ENCODE data around the gene COL16A1. TPM values are rescaled to one million over a fixed set of nuclear protein-coding genes. Genes with fewer than 3 reads are reported as not detected.

The COL16A1 gene
- total and polyA plus RNA-seq, 7 experiments from 2014 or later: 0.31 to 0.37 TPM; not detected in 5

DNA sequence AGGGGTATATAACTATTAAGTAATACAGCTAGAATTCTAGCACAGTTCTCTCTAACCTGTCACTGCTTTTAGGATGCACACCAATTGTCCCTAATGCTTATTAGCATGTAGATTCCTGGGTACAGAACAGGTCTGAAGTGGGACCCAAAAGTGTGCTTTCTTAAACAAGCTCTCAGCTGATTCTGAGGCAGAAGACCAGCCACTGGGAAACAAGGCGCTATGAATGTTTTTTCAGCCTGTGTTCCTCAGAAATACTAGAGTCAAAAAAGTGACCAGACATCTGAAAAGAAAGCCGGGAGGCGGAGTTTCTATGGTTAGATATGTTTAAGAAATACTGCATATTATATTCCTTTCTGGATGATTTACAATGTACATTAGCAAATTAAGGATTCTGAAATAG is 60.9 kb downstream of the COL16A1 start:
- CTCF ChIA-PET: interaction anchor here (2.0 kb wide), 1 partner anchor 146 kb away, joined by 4 read pairs; no protein-coding TSS in a partner anchor

DNA sequence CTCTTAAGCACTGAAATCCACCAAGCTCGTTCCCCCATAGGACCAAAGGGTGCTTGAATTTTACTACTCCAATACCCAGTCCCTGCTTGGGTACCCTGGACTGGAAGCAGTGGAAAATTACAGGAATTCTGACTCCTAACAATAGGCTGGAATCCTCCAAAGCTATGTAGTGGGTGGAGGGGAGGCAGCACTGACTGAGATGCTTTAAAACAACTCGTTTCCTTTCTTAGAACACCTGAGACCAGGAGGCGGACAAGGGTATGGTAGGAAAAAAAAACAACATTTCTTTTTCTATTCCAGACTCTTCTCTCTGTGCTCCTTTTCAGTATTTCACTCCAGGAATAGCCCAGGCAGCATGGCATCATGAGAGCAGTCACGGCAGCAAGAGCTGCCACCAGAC is 61.5 kb downstream of the COL16A1 start:
- Mint-ChIP-seq H3K4me3 (peak overlapping the region in 2 of 10 donors; percentile 7 to 62), H3K4me1 (peaks cover 29 to 50% (median 40%) of the 10 kb centered on the region in 7 donors), H3K36me3 (no peaks in the 10 kb centered on the region), H3K27me3 (no peaks in the 10 kb centered on the region), H3K9me3 (peaks cover 0 to 4% (median 0%) of the 10 kb centered on the region in 11 donors), H3K27ac (no peak overlapping the region)
- peaks cover 0 to 19% (median 4%) of the 10 kb centered on the region in 3 experiments for H3K36me3 ChIP-seq (ENCODE audit: control insufficient read depth in 2 of 3, insufficient read depth in 3 of 3, low read length in 3 of 3)
- H3K4me1 ChIP-seq (ENCODE audit: control insufficient read depth in 2 of 2, insufficient read depth in 2 of 2, low read length in 2 of 2): peaks cover 31 to 46% of the 10 kb centered on the region in 2 donors
- no peak for DNase-seq
- ChIA-PET CTCF (interaction anchor here (1.3 to 2.0 kb wide), 2 partner anchors 119 to 147 kb away, joined by 3 to 4 read pairs; no protein-coding TSS in a partner anchor), POLR2A (interaction anchor here (0.6 to 1.2 kb wide), 2 partner anchors 9 to 468 kb away, joined by 3 read pairs; no protein-coding TSS in a partner anchor)
- ATAC-seq: no peak
- H3K4me3 ChIP-seq (ENCODE audit: low read length): no peak overlapping the region
- intact Hi-C loops (cut with micrococcal nuclease): loop anchor here (5.0 to 10.0 kb wide), 4 partner anchors 292 to 1485 kb away; partner anchors contain the start of genes PUM1 (in 2 of the 2), CCDC28B (in 1 of the 2), DCDC2B (in 1 of the 2) and IQCC (in 1 of the 2)
- no peak overlapping the region for H3K27ac ChIP-seq (ENCODE audit: low read depth, low read length)
- H3K9me3 ChIP-seq (ENCODE audit: control insufficient read depth in 2 of 3, low read length in 3 of 3): no peaks in the 10 kb centered on the region
- no peaks in the 10 kb centered on the region for H3K27me3 ChIP-seq (ENCODE audit: control insufficient read depth in 2 of 2, insufficient read depth in 2 of 2, low read length in 2 of 2)

More for the DNA sequence above, 60.9 kb downstream of the COL16A1 start:
- Mint-ChIP-seq H3K27me3 (no peaks in the 10 kb centered on the region), H3K36me3 (no peaks in the 10 kb centered on the region), H3K4me3 (peak overlapping the region in 4 of 10 donors; percentile 32 to 100 (median 70)), H3K9me3 (peaks cover 0 to 4% (median 0%) of the 10 kb centered on the region in 11 donors), H3K27ac (peak overlapping the region in 2 of 9 donors; percentile 15 to 69), H3K4me1 (peaks cover 26 to 47% (median 40%) of the 10 kb centered on the region in 7 donors)
- Histone ChIP-seq H3K36me3 (ENCODE audit: control insufficient read depth in 2 of 3, insufficient read depth in 3 of 3, low read length in 3 of 3) (peaks cover 0 to 19% (median 4%) of the 10 kb centered on the region in 3 experiments), H3K4me1 (ENCODE audit: control insufficient read depth in 2 of 2, insufficient read depth in 2 of 2, low read length in 2 of 2) (peaks cover 31 to 42% of the 10 kb centered on the region in 2 donors), H3K27ac (ENCODE audit: low read depth, low read length) (no peak overlapping the region), H3K27me3 (ENCODE audit: control insufficient read depth in 2 of 2, insufficient read depth in 2 of 2, low read length in 2 of 2) (no peaks in the 10 kb centered on the region), H3K9me3 (ENCODE audit: control insufficient read depth in 2 of 3, low read length in 3 of 3) (no peaks in the 10 kb centered on the region), H3K4me3 (ENCODE audit: low read length) (no peak overlapping the region)
- intact Hi-C loops (cut with micrococcal nuclease): loop anchor here (5.0 to 10.0 kb wide), 4 partner anchors 292 to 1484 kb away; partner anchors contain the start of genes PUM1 (in 2 of the 2), CCDC28B (in 1 of the 2), DCDC2B (in 1 of the 2) and IQCC (in 1 of the 2)
- POLR2A ChIA-PET: interaction anchor here (0.6 to 1.2 kb wide), 3 partner anchors 10 to 467 kb away, joined by 3 read pairs; no protein-coding TSS in a partner anchor
- DNase-seq: no peak
- no peak for ATAC-seq

DNA sequence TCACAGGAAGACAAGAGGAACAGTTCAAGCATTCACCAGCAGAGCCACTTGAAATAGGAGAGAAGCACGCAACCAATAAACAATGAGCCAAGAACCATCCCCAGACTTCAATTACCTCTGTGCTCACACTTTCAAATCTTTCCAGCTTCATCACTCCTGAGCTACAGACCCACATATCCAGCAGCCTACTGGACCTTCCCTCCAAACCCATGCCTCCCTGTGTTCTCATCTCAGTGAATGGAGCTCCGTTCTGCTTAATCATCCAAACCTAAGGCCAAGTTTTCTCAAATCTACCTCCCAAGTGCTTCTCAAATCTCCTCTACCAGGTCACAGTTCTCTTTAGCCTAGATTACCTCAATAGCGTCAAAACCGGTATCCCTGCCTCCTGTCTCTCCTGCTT is 62.9 kb downstream of the COL16A1 start:
- POLR2A ChIA-PET: no interaction called here
- no peaks in the 10 kb centered on the region for H3K27me3 ChIP-seq (ENCODE audit: control insufficient read depth in 2 of 2, insufficient read depth in 2 of 2, low read length in 2 of 2)
- CTCF ChIA-PET: no interaction called here
- Mint-ChIP-seq H3K27me3 (no peaks in the 10 kb centered on the region), H3K36me3 (no peaks in the 10 kb centered on the region), H3K27ac (no peak overlapping the region), H3K4me1 (peaks cover 26 to 53% (median 37%) of the 10 kb centered on the region in 7 donors), H3K9me3 (peaks cover 0 to 4% (median 0%) of the 10 kb centered on the region in 11 donors), H3K4me3 (no peak overlapping the region)
- ATAC-seq (no peak), DNase-seq (no peak)
- H3K9me3 ChIP-seq (ENCODE audit: control insufficient read depth in 2 of 3, low read length in 3 of 3): no peaks in the 10 kb centered on the region
- H3K27ac ChIP-seq (ENCODE audit: low read depth, low read length): no peak overlapping the region
- peaks cover 29 to 49% of the 10 kb centered on the region in 2 donors for H3K4me1 ChIP-seq (ENCODE audit: control insufficient read depth in 2 of 2, insufficient read depth in 2 of 2, low read length in 2 of 2)
- intact Hi-C loops (cut with micrococcal nuclease): loop anchor here (5.0 to 10.0 kb wide), 4 partner anchors 294 to 1486 kb away; partner anchors contain the start of genes PUM1 (in 2 of the 2), CCDC28B (in 1 of the 2), DCDC2B (in 1 of the 2) and IQCC (in 1 of the 2)
- H3K36me3 ChIP-seq (ENCODE audit: control insufficient read depth in 2 of 3, insufficient read depth in 3 of 3, low read length in 3 of 3): peaks cover 0 to 19% (median 4%) of the 10 kb centered on the region in 3 experiments
- H3K4me3 ChIP-seq (ENCODE audit: low read length): no peak overlapping the region

GRCh38 chr1:31640179-31640578 is 63.6 kb downstream of the COL16A1 start:
- intact Hi-C loops (cut with micrococcal nuclease): loop anchor here (5.0 to 10.0 kb wide), 4 partner anchors 295 to 1487 kb away; partner anchors contain the start of genes PUM1 (in 2 of the 2), CCDC28B (in 1 of the 2), DCDC2B (in 1 of the 2) and IQCC (in 1 of the 2)
- peaks cover 19 to 50% (median 29%) of the 10 kb centered on the region in 7 donors for H3K4me1 Mint-ChIP-seq
- Histone ChIP-seq H3K27ac (ENCODE audit: low read depth, low read length) (no peak overlapping the region), H3K9me3 (ENCODE audit: control insufficient read depth in 2 of 3, low read length in 3 of 3) (no peaks in the 10 kb centered on the region), H3K4me3 (ENCODE audit: low read length) (no peak overlapping the region), H3K27me3 (ENCODE audit: control insufficient read depth in 2 of 2, insufficient read depth in 2 of 2, low read length in 2 of 2) (no peaks in the 10 kb centered on the region), H3K4me1 (ENCODE audit: control insufficient read depth in 2 of 2, insufficient read depth in 2 of 2, low read length in 2 of 2) (peaks cover 22 to 42% of the 10 kb centered on the region in 2 donors), H3K36me3 (ENCODE audit: control insufficient read depth in 2 of 3, insufficient read depth in 3 of 3, low read length in 3 of 3) (peaks cover 0 to 23% (median 4%) of the 10 kb centered on the region in 3 experiments)
- no peaks in the 10 kb centered on the region for H3K27me3 Mint-ChIP-seq
- ATAC-seq (no peak), DNase-seq (no peak)
- H3K9me3 Mint-ChIP-seq: peaks cover 0 to 4% (median 0%) of the 10 kb centered on the region in 11 donors
- POLR2A ChIA-PET: no interaction called here
- H3K4me3 Mint-ChIP-seq: no peak overlapping the region
- CTCF ChIA-PET: interaction anchor here (0.7 kb wide), 1 partner anchor 40 kb away, joined by 6 read pairs; no protein-coding TSS in a partner anchor
- H3K36me3 Mint-ChIP-seq: no peaks in the 10 kb centered on the region
- H3K27ac Mint-ChIP-seq: no peak overlapping the region

DNA sequence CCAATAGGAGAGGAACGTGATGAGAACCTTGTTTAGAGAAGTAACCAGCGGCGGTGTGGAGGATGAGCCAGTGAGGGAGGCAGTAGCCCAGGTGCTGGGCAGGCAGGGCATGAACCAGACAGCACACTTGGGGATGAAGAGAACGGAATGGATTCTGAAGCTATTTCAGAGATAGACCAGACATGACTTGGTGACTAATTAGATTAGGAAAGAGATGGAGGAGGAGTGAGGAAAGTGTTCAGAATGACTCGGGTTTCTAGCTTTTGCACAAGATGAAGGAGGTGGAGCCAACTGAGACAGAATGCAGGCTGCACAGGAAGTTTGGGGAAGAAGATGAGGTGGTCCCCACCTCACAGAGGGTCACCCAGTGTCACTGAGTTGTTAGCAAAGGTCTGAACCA is 64.3 kb downstream of the COL16A1 start:
- H3K4me3 Mint-ChIP-seq: no peak overlapping the region
- no peaks in the 10 kb centered on the region for H3K27me3 ChIP-seq (ENCODE audit: control insufficient read depth in 2 of 2, insufficient read depth in 2 of 2, low read length in 2 of 2)
- H3K9me3 Mint-ChIP-seq: no peaks in the 10 kb centered on the region
- ATAC-seq (peak; percentile 17), DNase-seq (no peak)
- no peak overlapping the region for H3K27ac ChIP-seq (ENCODE audit: low read depth, low read length)
- ChIA-PET CTCF (no interaction called here), POLR2A (no interaction called here)
- H3K36me3 ChIP-seq (ENCODE audit: control insufficient read depth in 2 of 3, insufficient read depth in 3 of 3, low read length in 3 of 3): peaks cover 0 to 24% (median 4%) of the 10 kb centered on the region in 3 experiments
- no peaks in the 10 kb centered on the region for H3K9me3 ChIP-seq (ENCODE audit: control insufficient read depth in 2 of 3, low read length in 3 of 3)
- no peaks in the 10 kb centered on the region for H3K27me3 Mint-ChIP-seq
- H3K27ac Mint-ChIP-seq: no peak overlapping the region
- H3K4me1 Mint-ChIP-seq: peaks cover 13 to 47% (median 25%) of the 10 kb centered on the region in 7 donors
- no peak overlapping the region for H3K4me3 ChIP-seq (ENCODE audit: low read length)
- peaks cover 22 to 41% of the 10 kb centered on the region in 2 donors for H3K4me1 ChIP-seq (ENCODE audit: control insufficient read depth in 2 of 2, insufficient read depth in 2 of 2, low read length in 2 of 2)
- intact Hi-C loops (cut with micrococcal nuclease): no loop called here
- peaks cover 0 to 3% (median 0%) of the 10 kb centered on the region in 5 donors for H3K36me3 Mint-ChIP-seq

DNA sequence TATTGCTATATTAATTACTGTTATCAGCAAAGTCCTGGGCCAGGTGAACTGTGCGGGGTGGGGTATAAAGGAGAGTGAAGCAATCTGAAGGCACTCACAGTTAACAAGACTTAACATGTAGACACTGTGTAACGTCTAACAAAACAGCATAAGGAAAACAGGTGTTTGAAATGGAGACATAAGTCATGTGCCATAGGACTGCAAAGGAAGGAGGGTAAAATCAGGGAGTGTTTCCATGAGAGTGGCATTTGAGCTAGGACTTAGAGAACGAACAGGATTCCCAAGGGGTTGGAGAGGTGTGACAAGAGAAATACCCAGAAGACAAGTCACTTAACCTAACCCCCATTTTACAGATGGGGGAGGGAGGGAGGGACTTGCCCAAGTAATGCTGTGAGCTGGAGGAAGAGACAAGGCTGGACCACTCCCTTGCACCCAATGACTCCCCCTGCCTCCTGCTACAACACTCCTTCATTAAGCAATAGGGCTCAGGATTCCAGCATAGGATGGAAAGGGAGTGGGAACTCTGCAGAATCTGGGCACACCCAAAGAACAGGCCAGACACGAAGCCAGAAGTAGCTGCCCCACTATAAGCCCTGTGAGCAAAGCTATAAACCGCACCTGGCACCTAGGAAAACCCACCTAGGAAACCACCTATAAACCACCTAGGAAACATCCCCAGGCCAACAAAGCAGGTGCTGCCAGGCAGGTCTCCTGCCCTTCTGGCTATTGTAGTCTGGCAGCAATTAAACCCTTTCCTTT is 65.7 kb downstream of the COL16A1 start:
- POLR2A ChIA-PET: no interaction called here
- Mint-ChIP-seq H3K9me3 (no peaks in the 10 kb centered on the region), H3K4me3 (peak overlapping the region in 2 of 10 donors; percentile 1 to 13), H3K36me3 (peaks cover 0 to 4% (median 0%) of the 10 kb centered on the region in 5 donors), H3K27ac (peak overlapping the region in 5 of 9 donors; percentile 5 to 78 (median 26)), H3K4me1 (peaks cover 0 to 36% (median 17%) of the 10 kb centered on the region in 7 donors), H3K27me3 (no peaks in the 10 kb centered on the region)
- CTCF ChIA-PET: no interaction called here
- H3K4me1 ChIP-seq (ENCODE audit: control insufficient read depth in 2 of 2, insufficient read depth in 2 of 2, low read length in 2 of 2): peaks cover 10 to 31% of the 10 kb centered on the region in 2 donors
- no peaks in the 10 kb centered on the region for H3K27me3 ChIP-seq (ENCODE audit: control insufficient read depth in 2 of 2, insufficient read depth in 2 of 2, low read length in 2 of 2)
- H3K9me3 ChIP-seq (ENCODE audit: control insufficient read depth in 2 of 3, low read length in 3 of 3): no peaks in the 10 kb centered on the region
- no peak for DNase-seq
- H3K27ac ChIP-seq (ENCODE audit: low read depth, low read length): no peak overlapping the region
- peaks cover 0 to 31% (median 4%) of the 10 kb centered on the region in 3 experiments for H3K36me3 ChIP-seq (ENCODE audit: control insufficient read depth in 2 of 3, insufficient read depth in 3 of 3, low read length in 3 of 3)
- intact Hi-C loops (cut with micrococcal nuclease): no loop called here
- no peak for ATAC-seq
- H3K4me3 ChIP-seq (ENCODE audit: low read length): no peak overlapping the region

Measured in naive thymus-derived CD4-positive, alpha-beta T cell (primary cell).